Neural cell (in vitro differentiated cells): ENCODE measurements around the gene MTX2. TPM values are rescaled to one million over a fixed set of nuclear protein-coding genes. Genes with fewer than 3 reads are reported as not detected.

Source experiments
- H2AFZ ChIP-seq: fragments of 200-600, 300-800 bp; sonication (generic), shearing (Covaris generic); 2 replicates; pipeline ENCODE4 v1.6.0; 2014; ENCODE audit warnings: low read depth, mild to moderate bottlenecking, antibody characterized with exemption, low read length, moderate library complexity
- H3F3A ChIP-seq: fragments of 200-600 bp; shearing (Covaris generic); 2 replicates; pipeline ENCODE4 v1.6.1; 2016; ENCODE audit warnings: mild to moderate bottlenecking, moderate library complexity, mixed read lengths, antibody characterized with exemption, low read length; ENCODE audit not compliant: insufficient read depth, poor library complexity, severe bottlenecking
- H3K27ac ChIP-seq: fragments of 200-600, 300-800 bp; sonication (generic), shearing (Covaris generic); 2 replicates; pipeline ENCODE4 v1.5.1; 2014; ENCODE audit warnings: mild to moderate bottlenecking, low read length, moderate library complexity
- H3K27me3 ChIP-seq: fragments of 300-800, 200-600 bp; sonication (generic), shearing (Covaris generic); 2 replicates; pipeline ENCODE4 v1.6.0; 2014; ENCODE audit warnings: mild to moderate bottlenecking, low read depth, low read length, moderate library complexity; ENCODE audit not compliant: insufficient read depth
- H3K36me3 ChIP-seq: fragments of 300-800, 200-600 bp; sonication (generic), shearing (Covaris generic); 2 replicates; pipeline ENCODE4 v1.5.1; 2014; ENCODE audit warnings: mild to moderate bottlenecking, antibody characterized with exemption, low read length, moderate library complexity; ENCODE audit not compliant: insufficient read depth
- H3K4me2 ChIP-seq: fragments of 300-800, 200-600 bp; sonication (generic), shearing (Covaris generic); 2 replicates; pipeline ENCODE4 v1.6.0; 2014; ENCODE audit warnings: mild to moderate bottlenecking, low read length
- H3K4me3 ChIP-seq: fragments of 300-800, 200-600 bp; sonication (generic), shearing (Covaris generic); 2 replicates; pipeline ENCODE4 v1.5.1; 2014; ENCODE audit warnings: mild to moderate bottlenecking, low read length, moderate library complexity
- H3K79me2 ChIP-seq: fragments of 200-600 bp; shearing (Covaris generic); replicated peaks from 2 replicates; pipeline ENCODE4 v1.6.0; 2014; ENCODE audit warnings: mild to moderate bottlenecking, low read length, moderate library complexity; ENCODE audit not compliant: insufficient read depth
- H3K9ac ChIP-seq: fragments of 300-800, 200-600 bp; sonication (generic), shearing (Covaris generic); 2 replicates; pipeline ENCODE4 v1.6.1; 2016; ENCODE audit warnings: mild to moderate bottlenecking, low read length, mixed read lengths
- H3K9me2 ChIP-seq: fragments of 200-600 bp; shearing (Covaris generic); 2 replicates; pipeline ENCODE4 v1.6.1; 2016; ENCODE audit warnings: mild to moderate bottlenecking, low read length, mixed read lengths; ENCODE audit not compliant: insufficient read depth
- H3K9me3 ChIP-seq: fragments of 200-600, 300-800 bp; sonication (generic), shearing (Covaris generic); 2 replicates; pipeline ENCODE4 v1.6.1; 2016; ENCODE audit warnings: mild to moderate bottlenecking, mixed run types, low read length, moderate library complexity, mixed read lengths
- H4K20me1 ChIP-seq: fragments of 200-600 bp; shearing (Covaris generic); 2 replicates; pipeline ENCODE4 v1.6.1; 2016; ENCODE audit warnings: mild to moderate bottlenecking, mixed run types; ENCODE audit not compliant: insufficient read depth
- EP300 ChIP-seq: fragments of 450-650 bp; conservative IDR thresholded peaks from 2 replicates; pipeline ENCODE4 v1.6.1; 2014; ENCODE audit warnings: antibody characterized with exemption, mild to moderate bottlenecking, moderate library complexity; ENCODE audit not compliant: poor library complexity, severe bottlenecking
- EZH2 ChIP-seq: fragments of 200-600, 300-800 bp; shearing (Covaris generic), sonication (generic); IDR thresholded peaks from 2 replicates; pipeline ENCODE4 v1.6.1; 2014; ENCODE audit warnings: antibody characterized with exemption, low read length, borderline replicate concordance, mild to moderate bottlenecking; ENCODE audit not compliant: insufficient read depth, poor library complexity, severe bottlenecking
- MXI1 ChIP-seq: fragments of 450-650 bp; conservative IDR thresholded peaks from 2 replicates; pipeline ENCODE4 v1.6.1; 2014; ENCODE audit warnings: antibody characterized with exemption, mild to moderate bottlenecking; ENCODE audit not compliant: poor library complexity, severe bottlenecking
- POLR2AphosphoS5 ChIP-seq: IDR thresholded peaks from 2 replicates; pipeline ENCODE4 v1.6.1; 2012
- RAD21 ChIP-seq: fragments of 450-650 bp; conservative IDR thresholded peaks from 2 replicates; pipeline ENCODE4 v1.6.1; 2014; ENCODE audit warnings: antibody characterized with exemption, mild to moderate bottlenecking, moderate library complexity
- SMC3 ChIP-seq: fragments of 450-650 bp; conservative IDR thresholded peaks from 2 replicates; pipeline ENCODE4 v1.6.1; 2014; ENCODE audit warnings: antibody characterized with exemption, mild to moderate bottlenecking, moderate library complexity; ENCODE audit not compliant: poor library complexity
- TAF1 ChIP-seq: IDR thresholded peaks from 2 replicates; pipeline ENCODE4 v1.6.1; 2012; ENCODE audit warnings: low read depth
- polyA plus RNA-seq: library from polyadenylated mRNA; depleted of rRNA; stranded (reverse); fragments of >200 nt; gene quantifications from 2 replicates; pipeline ENCODE4 v1.2.3, GENCODE V29; 2014
- TF ChIP-seq, protein P1 (sequence below): IDR thresholded peaks from 2 replicates; pipeline ENCODE4 v1.6.1; 2012; ENCODE audit warnings: borderline replicate concordance
- TF ChIP-seq, protein P2 (sequence below): fragments of 450-650 bp; IDR thresholded peaks from 2 replicates; pipeline ENCODE4 v1.5.1; 2014; ENCODE audit warnings: antibody characterized with exemption, mild to moderate bottlenecking, moderate library complexity; ENCODE audit not compliant: poor library complexity, severe bottlenecking

The MTX2 gene
- polyA plus RNA-seq, 1 donor from 2014 or later = 128 TPM

DNA sequence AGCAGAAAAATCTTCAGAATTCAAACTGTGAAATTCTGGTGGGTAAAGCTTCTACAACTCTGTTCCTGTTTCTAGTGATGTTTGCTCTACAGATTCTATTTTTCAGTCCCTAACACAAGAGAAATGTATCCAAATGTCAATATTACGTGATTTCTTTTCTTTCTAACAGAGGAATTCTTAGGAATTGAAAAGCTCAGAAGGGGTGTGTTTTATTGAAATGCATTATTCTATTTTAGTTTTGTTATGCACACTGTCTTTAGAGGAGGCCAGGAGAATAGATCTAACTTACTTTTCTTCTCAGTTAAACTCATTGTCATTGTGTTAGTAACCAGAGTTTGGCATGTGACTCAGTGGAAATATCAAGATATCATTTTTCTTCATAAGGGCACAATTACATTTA lies 62.4 kb downstream of the MTX2 start:
- Histone ChIP-seq H3K4me2 (no peak overlapping the region), H3F3A (no peaks in the 10 kb centered on the region), H3K27ac (no peak overlapping the region), H4K20me1 (no peaks in the 10 kb centered on the region), H3K27me3 (no peaks in the 10 kb centered on the region), H2AFZ (no peak overlapping the region), H3K9me2 (no peaks in the 10 kb centered on the region), H3K9ac (no peak overlapping the region), H3K36me3 (peaks cover 21% of the 10 kb centered on the region), H3K4me3 (no peak overlapping the region), H3K79me2 (no peaks in the 10 kb centered on the region), H3K9me3 (no peaks in the 10 kb centered on the region)
- TF ChIP-seq, protein P1, sequence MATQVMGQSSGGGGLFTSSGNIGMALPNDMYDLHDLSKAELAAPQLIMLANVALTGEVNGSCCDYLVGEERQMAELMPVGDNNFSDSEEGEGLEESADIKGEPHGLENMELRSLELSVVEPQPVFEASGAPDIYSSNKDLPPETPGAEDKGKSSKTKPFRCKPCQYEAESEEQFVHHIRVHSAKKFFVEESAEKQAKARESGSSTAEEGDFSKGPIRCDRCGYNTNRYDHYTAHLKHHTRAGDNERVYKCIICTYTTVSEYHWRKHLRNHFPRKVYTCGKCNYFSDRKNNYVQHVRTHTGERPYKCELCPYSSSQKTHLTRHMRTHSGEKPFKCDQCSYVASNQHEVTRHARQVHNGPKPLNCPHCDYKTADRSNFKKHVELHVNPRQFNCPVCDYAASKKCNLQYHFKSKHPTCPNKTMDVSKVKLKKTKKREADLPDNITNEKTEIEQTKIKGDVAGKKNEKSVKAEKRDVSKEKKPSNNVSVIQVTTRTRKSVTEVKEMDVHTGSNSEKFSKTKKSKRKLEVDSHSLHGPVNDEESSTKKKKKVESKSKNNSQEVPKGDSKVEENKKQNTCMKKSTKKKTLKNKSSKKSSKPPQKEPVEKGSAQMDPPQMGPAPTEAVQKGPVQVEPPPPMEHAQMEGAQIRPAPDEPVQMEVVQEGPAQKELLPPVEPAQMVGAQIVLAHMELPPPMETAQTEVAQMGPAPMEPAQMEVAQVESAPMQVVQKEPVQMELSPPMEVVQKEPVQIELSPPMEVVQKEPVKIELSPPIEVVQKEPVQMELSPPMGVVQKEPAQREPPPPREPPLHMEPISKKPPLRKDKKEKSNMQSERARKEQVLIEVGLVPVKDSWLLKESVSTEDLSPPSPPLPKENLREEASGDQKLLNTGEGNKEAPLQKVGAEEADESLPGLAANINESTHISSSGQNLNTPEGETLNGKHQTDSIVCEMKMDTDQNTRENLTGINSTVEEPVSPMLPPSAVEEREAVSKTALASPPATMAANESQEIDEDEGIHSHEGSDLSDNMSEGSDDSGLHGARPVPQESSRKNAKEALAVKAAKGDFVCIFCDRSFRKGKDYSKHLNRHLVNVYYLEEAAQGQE = no peak
- TF ChIP-seq MXI1 (no peak), RAD21 (no peak), POLR2AphosphoS5 (no peak), EP300 (no peak), SMC3 (no peak), TAF1 (no peak), EZH2 (no peak)
- TF ChIP-seq, protein P2, sequence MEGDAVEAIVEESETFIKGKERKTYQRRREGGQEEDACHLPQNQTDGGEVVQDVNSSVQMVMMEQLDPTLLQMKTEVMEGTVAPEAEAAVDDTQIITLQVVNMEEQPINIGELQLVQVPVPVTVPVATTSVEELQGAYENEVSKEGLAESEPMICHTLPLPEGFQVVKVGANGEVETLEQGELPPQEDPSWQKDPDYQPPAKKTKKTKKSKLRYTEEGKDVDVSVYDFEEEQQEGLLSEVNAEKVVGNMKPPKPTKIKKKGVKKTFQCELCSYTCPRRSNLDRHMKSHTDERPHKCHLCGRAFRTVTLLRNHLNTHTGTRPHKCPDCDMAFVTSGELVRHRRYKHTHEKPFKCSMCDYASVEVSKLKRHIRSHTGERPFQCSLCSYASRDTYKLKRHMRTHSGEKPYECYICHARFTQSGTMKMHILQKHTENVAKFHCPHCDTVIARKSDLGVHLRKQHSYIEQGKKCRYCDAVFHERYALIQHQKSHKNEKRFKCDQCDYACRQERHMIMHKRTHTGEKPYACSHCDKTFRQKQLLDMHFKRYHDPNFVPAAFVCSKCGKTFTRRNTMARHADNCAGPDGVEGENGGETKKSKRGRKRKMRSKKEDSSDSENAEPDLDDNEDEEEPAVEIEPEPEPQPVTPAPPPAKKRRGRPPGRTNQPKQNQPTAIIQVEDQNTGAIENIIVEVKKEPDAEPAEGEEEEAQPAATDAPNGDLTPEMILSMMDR = no peak

DNA sequence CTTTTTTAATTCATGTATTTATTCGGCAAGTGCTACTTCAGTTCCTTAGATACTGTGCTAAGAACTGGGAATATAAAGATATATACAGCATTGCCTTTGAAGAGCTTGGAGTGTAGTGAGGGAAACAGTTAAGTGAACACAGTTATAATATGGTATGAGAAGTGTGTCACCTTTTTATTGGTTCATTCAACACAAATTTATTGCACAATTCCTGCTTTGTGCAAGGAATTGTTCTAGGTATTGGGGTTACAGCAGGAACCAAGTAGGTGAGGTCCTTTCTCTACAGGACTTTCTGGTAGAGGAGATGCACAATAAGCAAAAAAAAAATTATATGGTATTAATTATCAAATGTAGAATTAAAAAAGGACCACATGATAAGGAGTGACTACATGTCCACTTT lies 65.5 kb downstream of the MTX2 start:
- no peak overlapping the region for H3K27ac ChIP-seq
- no peak overlapping the region for H3K4me2 ChIP-seq
- no peaks in the 10 kb centered on the region for H3K27me3 ChIP-seq
- no peaks in the 10 kb centered on the region for H3K9me2 ChIP-seq
- no peaks in the 10 kb centered on the region for H4K20me1 ChIP-seq
- H3K4me3 ChIP-seq = no peak overlapping the region
- H3F3A ChIP-seq = no peaks in the 10 kb centered on the region
- H3K9ac ChIP-seq = no peak overlapping the region
- H3K9me3 ChIP-seq = no peaks in the 10 kb centered on the region
- TF ChIP-seq, protein P1 = no peak
- TF ChIP-seq EZH2 (no peak), MXI1 (no peak), POLR2AphosphoS5 (no peak), TAF1 (no peak), RAD21 (no peak), EP300 (no peak), SMC3 (no peak)
- TF ChIP-seq, protein P2 = no peak
- no peak overlapping the region for H2AFZ ChIP-seq
- H3K79me2 ChIP-seq = no peaks in the 10 kb centered on the region
- peaks cover 6% of the 10 kb centered on the region for H3K36me3 ChIP-seq
